A549 treated with Mapracorat at 1 μM for 4 hours (cell line): ENCODE results near the gene G6PC2. TPM values are rescaled to one million over a fixed set of nuclear protein-coding genes. Genes with fewer than 3 reads are reported as not detected.

Experiments used
- total RNA-seq: library from RNA; stranded (reverse); fragments of 200-300 nt; extraction: Qiagen RNA extraction; gene quantifications from 5 replicates; pipeline ENCODE4 v1.2.3, GENCODE V29; 2022

The G6PC2 gene, protein sequence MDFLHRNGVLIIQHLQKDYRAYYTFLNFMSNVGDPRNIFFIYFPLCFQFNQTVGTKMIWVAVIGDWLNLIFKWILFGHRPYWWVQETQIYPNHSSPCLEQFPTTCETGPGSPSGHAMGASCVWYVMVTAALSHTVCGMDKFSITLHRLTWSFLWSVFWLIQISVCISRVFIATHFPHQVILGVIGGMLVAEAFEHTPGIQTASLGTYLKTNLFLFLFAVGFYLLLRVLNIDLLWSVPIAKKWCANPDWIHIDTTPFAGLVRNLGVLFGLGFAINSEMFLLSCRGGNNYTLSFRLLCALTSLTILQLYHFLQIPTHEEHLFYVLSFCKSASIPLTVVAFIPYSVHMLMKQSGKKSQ
- total RNA-seq: not detected in 5 replicates

DNA sequence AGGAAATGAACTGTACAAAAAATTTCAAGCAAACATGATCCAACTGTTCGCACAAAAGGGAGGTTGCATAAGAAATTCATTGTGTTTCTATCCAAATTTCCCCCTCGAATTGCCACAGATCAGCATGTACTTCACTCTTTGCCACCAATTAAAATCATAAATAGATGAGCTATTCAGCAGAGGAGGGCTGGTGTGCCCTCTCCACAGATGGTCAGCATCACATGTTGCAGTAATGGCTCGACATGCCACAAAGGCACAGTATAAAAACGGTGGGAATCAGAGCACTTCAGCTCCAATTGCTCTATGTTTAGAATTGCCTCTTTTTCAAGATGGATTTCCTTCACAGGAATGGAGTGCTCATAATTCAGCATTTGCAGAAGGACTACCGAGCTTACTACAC, at the start of gene G6PC2:
Gene G6PC2, plus strand, starts transcription at position 289 of the 400 bp plus-strand sequence. Its CDS starts 41 bp downstream, at position 330.

DNA sequence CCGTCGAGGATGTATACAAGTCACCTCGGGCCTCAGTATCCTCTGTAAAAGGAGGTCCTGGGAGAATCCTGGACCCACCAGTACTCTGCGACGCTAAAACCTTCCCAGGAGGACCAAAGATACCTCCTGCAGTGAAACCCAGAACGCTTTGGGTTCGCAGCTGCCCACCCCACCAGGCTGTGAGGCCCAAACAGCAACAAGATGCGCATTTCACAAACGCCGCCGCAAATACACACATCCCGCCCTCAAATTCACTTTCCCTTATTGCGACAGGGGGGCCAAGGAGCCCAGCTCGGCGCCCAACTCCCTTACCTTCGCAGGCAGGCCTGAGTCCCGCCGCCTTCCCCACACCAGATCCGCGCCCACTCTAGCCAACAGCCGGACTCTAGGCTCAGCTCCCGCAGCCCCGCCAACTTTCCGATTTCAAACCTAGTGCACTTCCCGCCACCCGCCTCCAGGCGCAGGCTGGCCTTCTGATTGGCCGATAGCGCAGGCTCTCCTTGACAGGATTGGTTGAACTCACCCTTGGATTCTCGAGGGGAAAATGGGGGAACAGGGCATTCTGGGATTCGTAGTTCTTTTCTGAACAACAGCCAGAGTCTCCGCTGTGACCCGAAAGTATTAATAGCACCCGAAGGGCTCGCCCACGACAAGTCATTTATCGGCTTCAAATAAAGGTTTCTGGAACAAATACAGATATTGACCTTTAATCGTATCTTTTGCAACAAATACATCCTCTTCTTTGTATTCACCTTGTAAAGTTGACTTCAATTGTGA, 10.9 kb upstream of the G6PC2 start, which contains the start of gene SPC25:
Gene SPC25, minus strand, starts transcription at position 425 of the 777 bp plus-strand sequence. CDS start 911 bp downstream, outside the sequence.

Other genes starting within 250 kb of the G6PC2 start
- gene NOSTRIN, start 98.7 kb upstream of the G6PC2 start, total RNA-seq: 1.8 to 3.1 TPM (median 2.2 TPM) in 5 replicates
- gene SPC25, start 10.9 kb upstream of the G6PC2 start, total RNA-seq: 15.8 to 21.5 TPM (median 18.6 TPM) in 5 replicates
- gene ABCB11, start 130.0 kb downstream of the G6PC2 start, total RNA-seq: 0.01 TPM in 1 of 5 replicates, not detected in the others
- 2.7 to 4.3 TPM (median 3.4 TPM) in 5 replicates for gene DHRS9, start 168.3 kb downstream of the G6PC2 start, total RNA-seq